Activated naive CD4-positive, alpha-beta T cell treated with anti-CD3 and anti-CD28 coated beads, Interleukin-2, amount 50 U/mL, for 72 hours (primary cell): ENCODE data around the gene C1QTNF3. TPM values are rescaled to one million over a fixed set of nuclear protein-coding genes. Genes with fewer than 3 reads are reported as not detected.
A peak's percentile ranks its signal among the peaks of the same experiment; 100 is the strongest.
"Not testable (repeated sequence)": the region's sequence is repeated elsewhere in the genome, so short reads cannot be mapped to it uniquely, and the experiment has no call there.

Source experiments
- ATAC-seq, 2 donors: fragments of 150-1000 bp; cut with Tn5 transposase; 2 replicates each; pipeline ENCODE4 v1.10.0; 2021; ENCODE audit warnings: mild to moderate bottlenecking in 2 of 2, moderate library complexity in 2 of 2
- DNase-seq, 2 donors: peaks; one replicate each; pipeline ENCODE4 v3.0.0; 2021 to 2022; ENCODE audit warnings: low spot score in 2 of 2
- H3K27ac Mint-ChIP-seq, 2 donors: one replicate each; pipeline ENCODE4 v1.8.0; 2022; ENCODE audit warnings: mild to moderate bottlenecking in 2 of 2, mixed read lengths in 2 of 2
- H3K36me3 Mint-ChIP-seq, 2 donors: one replicate each; pipeline ENCODE4 v1.8.0; 2022; ENCODE audit warnings: mixed read lengths in 2 of 2
- H3K9me3 Mint-ChIP-seq, 2 donors: one replicate each; pipeline ENCODE4 v1.8.0; 2022; ENCODE audit warnings: mixed read lengths in 2 of 2
- total RNA-seq, 2 donors: library from RNA; stranded (reverse); gene quantifications; one replicate each; pipeline ENCODE4 v1.2.3, GENCODE V29; 2022

C1QTNF3 gene
- total RNA-seq, 2 donors from 2014 or later = 2.7 to 3.3 TPM

DNA sequence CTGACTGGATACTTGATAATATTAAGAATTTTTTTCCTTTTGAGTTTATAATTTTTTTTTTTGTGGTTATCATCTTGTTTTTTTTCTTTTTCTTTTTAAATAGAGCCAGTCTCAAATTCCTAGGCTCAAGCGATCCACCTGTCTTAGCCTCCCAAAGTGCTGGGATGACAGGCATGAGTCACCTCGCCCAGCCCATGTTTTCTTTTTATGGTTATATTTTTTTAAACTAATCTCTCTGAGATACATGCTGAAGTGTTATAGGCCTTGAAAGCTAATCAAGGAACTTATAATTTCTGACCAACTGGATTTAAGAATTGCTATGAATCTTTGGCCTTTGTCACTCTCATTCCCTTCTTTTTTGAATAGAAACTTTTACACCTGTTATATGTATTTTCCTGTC, 28.4 kb downstream of the C1QTNF3 start:
- ATAC-seq (no peak), DNase-seq (no peak)
- Mint-ChIP-seq H3K9me3 (peaks cover 0 to 10% of the 10 kb centered on the region in 2 donors), H3K36me3 (peaks cover 0 to 12% of the 10 kb centered on the region in 2 donors), H3K27ac (no peak overlapping the region)

DNA sequence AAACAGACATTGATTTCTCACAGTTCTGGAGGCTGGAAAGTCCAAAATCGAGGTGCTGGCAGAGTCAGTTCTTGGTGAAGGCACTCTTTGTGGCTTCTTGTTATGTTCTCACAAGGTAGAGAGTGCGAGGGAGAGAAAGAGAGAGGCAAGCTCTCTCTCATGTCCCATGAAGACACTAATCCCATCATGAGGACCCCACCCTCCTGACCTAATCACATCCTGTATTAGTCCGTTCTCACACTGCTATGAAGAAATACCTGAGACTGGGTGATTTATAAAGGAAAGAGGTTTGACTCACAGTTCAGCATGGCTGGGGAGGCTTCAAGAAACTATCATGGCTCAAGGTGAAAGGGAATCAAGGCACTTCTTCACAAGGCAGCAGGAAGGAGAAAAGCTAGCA, 29.5 kb downstream of the C1QTNF3 start:
- peaks cover 0 to 12% of the 10 kb centered on the region in 2 donors for H3K36me3 Mint-ChIP-seq
- ATAC-seq = no peak
- no peak overlapping the region for H3K27ac Mint-ChIP-seq
- peaks cover 0 to 10% of the 10 kb centered on the region in 2 donors for H3K9me3 Mint-ChIP-seq
- no peak for DNase-seq

DNA sequence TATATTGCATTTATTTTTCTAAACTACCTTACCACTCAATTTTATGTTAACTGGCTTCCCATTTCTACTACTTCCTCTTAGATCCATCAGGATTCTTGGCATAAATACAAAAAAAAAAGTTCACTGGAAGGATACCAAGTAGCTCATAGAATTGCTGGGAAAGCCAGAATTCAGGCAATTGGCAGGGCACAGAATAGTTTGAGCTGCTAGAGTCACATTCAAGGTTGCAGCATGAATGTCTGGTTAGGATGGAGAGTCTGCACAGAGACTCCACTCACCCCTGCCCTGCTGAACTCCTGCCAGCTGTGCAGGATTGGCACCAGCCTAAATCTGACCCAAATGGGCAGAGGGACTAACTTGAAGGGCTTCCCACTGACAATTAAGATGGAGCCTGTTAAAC, 30.2 kb downstream of the C1QTNF3 start:
- no peak overlapping the region for H3K27ac Mint-ChIP-seq
- H3K36me3 Mint-ChIP-seq = peaks cover 0 to 12% of the 10 kb centered on the region in 2 donors
- H3K9me3 Mint-ChIP-seq = peaks cover 0 to 10% of the 10 kb centered on the region in 2 donors
- ATAC-seq (no peak), DNase-seq (no peak)

DNA sequence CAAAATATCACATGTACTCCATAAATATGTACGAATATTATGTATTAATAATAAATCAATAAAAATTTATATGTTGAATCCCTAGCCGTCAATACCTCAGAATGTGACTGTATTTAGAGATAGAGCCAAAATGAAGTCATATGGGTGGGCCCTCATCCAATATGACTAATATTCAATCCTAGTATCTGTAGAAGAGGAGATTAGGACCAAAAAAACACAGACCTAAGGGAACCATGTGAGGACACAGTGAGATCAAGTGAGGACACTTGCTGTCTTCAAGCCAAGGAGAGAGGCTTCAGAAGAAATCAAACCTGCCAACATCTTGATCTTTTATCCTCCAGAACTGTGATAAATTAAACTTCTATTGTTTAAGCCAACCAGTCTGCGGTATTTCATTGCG, 31.5 kb downstream of the C1QTNF3 start:
- H3K9me3 Mint-ChIP-seq = peaks cover 0 to 10% of the 10 kb centered on the region in 2 donors
- H3K27ac Mint-ChIP-seq = no peak overlapping the region
- no peak for DNase-seq
- H3K36me3 Mint-ChIP-seq = peaks cover 8 to 12% of the 10 kb centered on the region in 2 donors
- no peak for ATAC-seq

DNA sequence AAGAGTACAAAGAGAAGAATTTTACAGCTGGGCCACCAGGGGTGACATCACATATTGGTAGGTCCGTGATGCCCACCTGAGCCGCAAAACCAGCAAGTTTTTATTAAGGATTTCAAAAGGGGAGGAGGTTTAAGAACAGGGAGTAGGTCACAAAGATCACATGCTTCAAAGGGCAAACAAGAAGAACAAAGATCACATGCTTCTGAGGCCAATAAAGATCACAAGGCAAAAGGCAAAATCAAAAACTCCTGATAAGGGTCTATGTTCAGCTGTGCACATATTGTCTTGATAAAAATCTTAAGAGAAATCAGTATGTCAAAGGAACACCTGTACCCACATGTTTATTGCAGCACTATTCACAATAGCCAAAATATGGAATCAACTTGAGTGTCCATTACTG, 32.9 kb downstream of the C1QTNF3 start:
- H3K9me3 Mint-ChIP-seq, DNase-seq, ATAC-seq, H3K27ac Mint-ChIP-seq: not testable (repeated sequence)
- H3K36me3 Mint-ChIP-seq = peaks cover 8 to 12% of the 10 kb centered on the region in 2 donors

DNA sequence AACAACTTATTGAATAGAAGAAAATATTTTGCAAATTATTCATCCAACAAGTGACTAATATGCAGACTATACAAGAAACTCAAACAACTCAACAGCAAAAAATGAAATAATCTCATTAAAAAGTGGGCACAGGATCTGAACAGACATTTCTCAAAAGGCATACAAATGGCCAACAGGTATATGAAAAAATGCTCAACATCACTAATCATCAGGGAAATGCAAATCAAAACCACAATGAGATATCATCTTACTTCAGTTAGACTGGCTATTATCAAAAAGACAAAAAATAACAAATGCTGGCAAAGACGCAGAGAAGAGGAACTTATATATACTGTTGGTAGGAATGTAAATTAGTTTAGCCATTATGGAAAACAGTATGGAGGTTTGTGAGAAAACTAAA, 33.4 kb downstream of the C1QTNF3 start:
- peaks cover 8 to 12% of the 10 kb centered on the region in 2 donors for H3K36me3 Mint-ChIP-seq
- peaks cover 0 to 10% of the 10 kb centered on the region in 2 donors for H3K9me3 Mint-ChIP-seq
- DNase-seq = no peak
- ATAC-seq = no peak
- no peak overlapping the region for H3K27ac Mint-ChIP-seq

DNA sequence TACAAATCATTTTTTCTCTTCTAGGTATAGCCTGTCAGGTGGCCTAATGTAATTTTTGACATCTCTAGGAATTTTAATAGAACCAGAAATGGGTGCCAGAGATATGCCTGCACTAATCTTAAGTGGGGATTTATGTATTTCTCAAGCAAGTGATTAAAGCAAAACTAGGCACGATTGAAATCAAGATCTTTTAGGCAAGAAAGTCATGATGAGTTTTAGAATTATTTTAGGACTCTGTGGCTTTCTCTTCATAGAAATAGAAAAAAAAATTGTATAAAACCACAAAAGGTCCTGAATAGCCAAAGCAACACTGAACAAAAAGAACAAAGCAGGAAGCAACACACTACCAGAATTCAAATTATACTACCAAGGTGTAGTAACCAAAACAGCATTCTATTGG, 34.2 kb downstream of the C1QTNF3 start:
- H3K36me3 Mint-ChIP-seq = peaks cover 8 to 9% of the 10 kb centered on the region in 2 donors
- no peak for ATAC-seq
- no peak for DNase-seq
- H3K9me3 Mint-ChIP-seq = peaks cover 0 to 7% of the 10 kb centered on the region in 2 donors
- peak overlapping the region; percentile 82 to 93 for H3K27ac Mint-ChIP-seq

DNA sequence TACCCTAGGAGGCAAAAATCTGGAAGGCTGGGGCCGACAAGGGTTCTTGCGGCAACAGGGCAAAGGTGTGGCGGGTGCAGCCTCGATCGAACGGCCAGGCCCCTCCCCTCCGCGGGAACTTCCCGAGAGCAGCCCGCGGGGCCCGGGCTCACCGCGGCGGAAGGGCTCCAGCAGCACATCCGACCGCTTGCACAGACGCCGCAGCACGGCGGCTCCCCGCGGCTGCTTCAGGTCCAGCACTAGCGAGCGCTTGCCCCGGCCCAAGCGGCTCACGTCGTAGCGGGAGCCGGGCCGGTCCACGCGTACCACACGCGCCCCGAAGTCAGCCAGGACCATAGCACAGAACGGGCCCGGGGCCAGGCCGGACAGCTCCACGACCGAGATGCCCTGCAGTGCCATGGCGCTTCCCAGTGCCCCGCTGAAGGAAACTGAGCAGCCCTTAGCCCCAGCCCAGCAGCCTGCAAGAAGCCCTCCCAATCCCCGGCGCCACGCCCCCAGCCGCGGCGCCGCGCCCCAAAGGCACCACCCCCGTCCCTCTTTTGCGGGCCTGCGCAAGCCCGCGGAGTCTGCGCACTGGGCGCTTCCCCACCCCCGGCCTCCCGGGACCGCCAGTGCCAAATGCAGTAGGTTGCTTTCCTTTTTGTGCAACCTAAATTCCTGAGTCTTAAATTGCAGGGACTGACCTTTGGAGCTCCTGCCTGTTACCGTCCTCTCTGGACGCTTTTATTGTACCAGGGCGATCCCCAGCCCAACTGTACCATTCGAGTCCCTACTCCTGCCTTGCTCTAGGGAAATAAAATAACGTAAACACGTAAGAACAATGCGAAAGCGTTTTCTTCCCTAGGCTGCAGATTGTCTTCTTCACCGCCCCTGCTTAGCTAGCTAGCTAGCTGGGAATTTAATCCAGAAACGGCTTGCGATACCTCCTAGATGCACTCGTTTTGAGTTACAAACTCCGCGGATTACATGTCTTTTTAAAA, 35.1 kb downstream of the C1QTNF3 start, which contains the start of gene AMACR:
Gene AMACR, minus strand, starts transcription at position 430 of the 980 bp plus-strand sequence. Its CDS starts 31 bp downstream, at position 399.
- no peaks in the 10 kb centered on the region for H3K9me3 Mint-ChIP-seq
- peaks cover 0 to 8% of the 10 kb centered on the region in 2 donors for H3K36me3 Mint-ChIP-seq
- DNase-seq (peak; percentile 87 to 90), ATAC-seq (peak; percentile 89 to 96)
- peak within 1 kb of the TSS; percentile 82 to 93 for H3K27ac Mint-ChIP-seq

DNA sequence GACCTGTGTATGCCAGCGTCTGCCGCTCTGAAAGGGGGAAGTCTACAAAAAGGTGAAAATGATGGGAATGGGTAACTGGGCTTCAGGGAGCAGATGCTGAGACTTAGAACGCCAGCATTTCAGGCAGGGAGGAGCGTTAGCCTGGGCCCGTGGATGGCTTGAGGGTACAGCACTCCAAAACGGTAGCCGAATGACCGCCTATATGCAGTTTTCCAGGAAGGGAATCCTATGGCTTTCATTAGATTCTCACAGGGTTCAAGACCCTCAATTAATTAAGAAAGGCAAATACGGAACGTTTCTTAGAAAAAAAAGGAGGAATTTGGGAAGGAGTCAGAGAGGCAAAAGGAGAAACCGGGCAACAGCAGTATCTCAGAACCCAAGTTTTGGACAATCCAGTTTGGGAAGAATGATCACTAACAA, 35.8 kb downstream of the C1QTNF3 start:
- DNase-seq = no peak

DNA sequence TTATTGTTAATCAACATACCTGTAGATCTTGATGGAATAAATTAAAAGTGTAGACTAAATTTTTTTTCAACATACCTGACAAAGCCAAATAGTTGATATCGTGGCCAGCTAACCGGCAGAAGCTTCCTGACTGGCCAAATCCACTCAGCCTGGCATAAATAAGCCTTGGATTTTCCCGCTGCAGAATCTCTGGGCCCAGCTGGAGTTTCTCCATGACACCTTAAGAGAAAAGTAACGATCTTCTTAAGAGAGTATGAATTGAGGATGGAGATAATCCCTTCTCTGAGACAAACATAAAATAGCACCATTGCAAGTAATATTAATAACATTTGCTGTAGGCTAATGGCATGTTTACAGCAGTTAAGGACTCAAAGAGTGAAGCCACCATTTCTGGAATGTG, 37.3 kb downstream of the C1QTNF3 start:
- no peak for DNase-seq
- Mint-ChIP-seq H3K27ac (no peak overlapping the region), H3K9me3 (no peaks in the 10 kb centered on the region), H3K36me3 (peaks cover 0 to 8% of the 10 kb centered on the region in 2 donors)
- no peak for ATAC-seq

More for the DNA sequence above, 35.8 kb downstream of the C1QTNF3 start:
- H3K36me3 Mint-ChIP-seq = peaks cover 0 to 8% of the 10 kb centered on the region in 2 donors
- H3K9me3 Mint-ChIP-seq = no peaks in the 10 kb centered on the region
- peak overlapping the region; percentile 82 to 92 for H3K27ac Mint-ChIP-seq
- ATAC-seq = no peak

DNA sequence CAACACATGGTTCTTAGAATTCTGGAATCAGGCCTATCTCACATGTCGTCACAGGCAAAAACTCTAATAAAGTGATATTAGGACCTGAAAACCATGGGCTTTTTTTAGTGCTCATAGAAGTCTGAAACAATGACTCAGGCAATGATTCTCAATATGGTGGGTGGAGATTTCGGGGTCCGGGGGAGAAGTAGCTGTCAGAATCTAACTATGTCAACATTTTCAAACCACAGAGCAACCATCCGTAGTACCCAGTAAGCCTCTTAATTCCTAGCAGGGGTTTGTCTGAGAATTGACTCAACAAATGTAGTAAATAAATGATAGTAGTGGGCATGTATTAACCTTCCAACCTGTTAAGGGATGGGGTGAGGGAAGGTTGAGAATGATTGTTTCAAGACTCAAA, 37.8 kb downstream of the C1QTNF3 start:
- Mint-ChIP-seq H3K27ac (no peak overlapping the region), H3K36me3 (peaks cover 0 to 8% of the 10 kb centered on the region in 2 donors), H3K9me3 (no peaks in the 10 kb centered on the region)
- ATAC-seq = no peak
- no peak for DNase-seq

DNA sequence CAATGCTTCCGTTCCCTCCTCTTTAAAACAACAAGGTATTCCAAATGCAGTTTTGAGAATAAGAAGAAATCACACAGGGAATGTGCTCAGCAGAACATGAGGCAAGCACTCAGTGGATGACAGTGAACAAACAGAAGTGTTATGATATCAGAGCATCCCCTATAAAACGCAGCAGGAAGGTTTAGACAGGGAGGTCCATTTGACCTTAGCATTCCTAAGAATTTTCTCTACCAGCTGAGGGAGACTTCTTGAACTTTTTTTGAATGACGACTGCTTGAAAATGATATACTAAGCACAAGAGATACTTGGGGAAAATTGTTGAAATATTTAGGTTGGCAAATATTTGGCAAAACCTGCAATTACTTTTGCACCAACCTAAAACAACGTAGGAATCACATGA, 39.1 kb downstream of the C1QTNF3 start:
- DNase-seq (no peak), ATAC-seq (no peak)
- H3K27ac Mint-ChIP-seq = no peak overlapping the region
- peaks cover 0 to 8% of the 10 kb centered on the region in 2 donors for H3K36me3 Mint-ChIP-seq
- H3K9me3 Mint-ChIP-seq = no peaks in the 10 kb centered on the region

DNA sequence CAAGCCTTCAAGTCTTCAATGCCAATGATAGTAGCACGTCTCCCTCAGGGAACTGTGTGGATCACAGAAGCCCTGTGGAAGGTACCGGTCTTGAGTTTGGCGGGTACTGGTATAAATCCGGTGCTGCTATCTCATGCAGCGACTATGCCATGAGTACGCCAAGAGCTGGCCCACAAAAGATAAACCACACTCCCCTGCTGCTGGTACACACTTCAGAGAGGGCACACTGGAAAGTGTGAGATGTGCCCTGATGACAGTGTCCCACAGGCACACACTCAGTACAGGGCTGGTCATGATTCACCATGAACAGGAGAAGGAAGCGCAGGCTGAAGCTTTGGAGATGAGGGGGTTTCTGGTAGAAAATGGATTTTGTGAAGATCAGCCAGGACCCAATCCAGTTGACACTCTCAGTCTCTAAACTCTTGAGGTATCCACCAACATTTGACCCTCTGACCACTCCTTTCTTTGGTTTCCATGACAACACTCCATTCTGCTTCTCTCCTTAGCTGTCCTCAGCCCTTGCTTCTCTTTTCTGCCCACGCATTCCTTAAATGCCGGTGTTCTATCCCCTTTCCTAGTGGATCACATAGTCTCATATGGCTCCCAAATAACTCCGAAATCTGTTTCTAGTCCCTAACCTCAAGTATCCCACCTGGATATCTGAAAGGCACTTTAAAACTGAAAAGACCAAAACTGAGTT, 40.2 kb downstream of the C1QTNF3 start:
- ATAC-seq (no peak), DNase-seq (no peak)
- H3K36me3 Mint-ChIP-seq = peaks cover 0 to 8% of the 10 kb centered on the region in 2 donors
- H3K9me3 Mint-ChIP-seq = no peaks in the 10 kb centered on the region
- no peak overlapping the region for H3K27ac Mint-ChIP-seq

DNA sequence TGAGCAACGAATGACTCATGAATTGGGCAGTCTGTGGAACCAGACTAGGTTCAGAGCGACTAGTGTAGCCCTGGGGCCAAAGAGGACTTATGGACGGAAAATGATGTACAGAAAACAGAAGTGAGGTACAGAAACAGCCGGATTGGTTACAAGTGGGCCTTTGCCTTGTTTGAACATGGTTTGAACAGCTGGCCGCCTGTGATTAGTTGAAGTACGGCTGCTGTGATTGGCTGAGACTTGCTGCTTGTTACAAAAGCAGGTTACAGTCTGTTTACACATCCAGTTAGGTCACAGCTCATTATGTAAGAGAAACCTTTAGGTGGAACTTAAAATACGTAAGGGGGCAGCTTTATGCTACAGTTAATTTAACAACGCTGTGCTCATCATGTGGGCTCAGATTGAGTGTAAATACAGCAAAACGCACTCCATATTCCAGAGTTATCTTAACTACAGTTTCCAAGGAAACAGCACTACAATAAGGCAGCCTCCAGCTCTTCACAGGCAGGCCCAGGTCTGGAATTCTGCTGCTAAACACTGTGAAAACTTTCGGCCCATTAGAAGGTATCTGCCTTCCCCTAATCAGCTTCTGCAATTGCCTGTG, 41.7 kb downstream of the C1QTNF3 start:
- no peaks in the 10 kb centered on the region for H3K36me3 Mint-ChIP-seq
- ATAC-seq (no peak), DNase-seq (no peak)
- no peaks in the 10 kb centered on the region for H3K9me3 Mint-ChIP-seq
- no peak overlapping the region for H3K27ac Mint-ChIP-seq

DNA sequence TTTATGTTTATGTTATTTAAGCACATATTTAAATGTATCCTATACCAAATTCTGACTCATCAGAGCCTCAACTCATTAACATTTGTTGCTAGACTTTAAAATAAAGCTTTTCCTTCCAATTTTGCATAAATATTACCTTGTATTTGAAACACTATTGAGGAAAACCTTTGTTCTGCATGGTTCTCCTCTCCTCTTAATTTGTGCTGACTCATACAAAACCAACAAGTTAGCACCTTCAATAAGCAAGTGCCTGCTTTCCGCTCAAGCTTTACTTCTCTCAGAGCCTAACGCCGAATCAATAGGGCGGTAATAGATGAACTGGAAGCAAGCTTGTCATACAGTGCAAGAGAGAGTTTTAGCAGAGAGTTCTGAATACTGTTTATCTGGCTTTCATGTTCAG, 43.0 kb downstream of the C1QTNF3 start:
- H3K9me3 Mint-ChIP-seq = no peaks in the 10 kb centered on the region
- DNase-seq = no peak
- H3K36me3 Mint-ChIP-seq = no peaks in the 10 kb centered on the region
- H3K27ac Mint-ChIP-seq = no peak overlapping the region
- no peak for ATAC-seq

DNA sequence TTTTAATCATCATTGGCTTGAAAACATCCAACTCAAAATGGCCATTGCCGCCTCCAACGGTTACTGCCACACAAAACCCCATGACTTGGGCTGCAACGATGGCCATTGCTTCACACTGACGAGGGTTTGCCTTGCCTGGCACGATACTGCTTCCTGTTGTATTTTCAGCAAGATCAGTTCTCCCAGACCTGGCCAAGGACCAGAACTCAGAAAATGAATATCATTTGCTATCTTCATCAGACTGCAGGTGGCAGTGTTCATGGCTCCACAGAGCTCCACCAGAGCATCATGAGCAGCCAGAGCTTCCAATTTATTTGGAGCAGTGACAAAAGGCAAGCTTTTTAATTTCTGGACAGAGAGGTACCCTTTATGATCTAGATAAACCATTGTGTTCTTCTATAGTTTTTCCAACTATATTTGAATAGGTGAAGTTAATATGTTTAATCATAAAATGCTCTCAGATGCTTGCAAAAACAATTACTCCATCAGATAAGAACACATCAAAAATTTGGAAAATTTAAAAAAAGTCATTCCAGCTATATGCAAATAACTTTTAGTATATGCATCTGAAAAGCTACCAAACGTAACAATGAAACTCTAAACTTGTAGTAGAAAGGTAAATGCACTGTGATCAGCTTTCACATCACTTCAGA, 45.6 kb downstream of the C1QTNF3 start:
- ATAC-seq (peak; percentile 27 to 64), DNase-seq (no peak)
- H3K36me3 Mint-ChIP-seq = no peaks in the 10 kb centered on the region
- no peak overlapping the region for H3K27ac Mint-ChIP-seq
- H3K9me3 Mint-ChIP-seq = no peaks in the 10 kb centered on the region
